Omental fat pad (tissue), 4 donors: ENCODE results near the gene SNX30. TPM values are rescaled to one million over a fixed set of nuclear protein-coding genes. Genes with fewer than 3 reads are reported as not detected.

Experiments used
- ATAC-seq: fragments of 150-250 bp; one replicate; pipeline ENCODE4 v1.9.1; 2016; ENCODE audit warnings: mild to moderate bottlenecking, moderate library complexity; ENCODE audit not compliant: low FRiP score
- DNase-seq: peaks from one replicate; pipeline ENCODE4 v3.0.0-alpha.2; 2019; ENCODE audit warnings: low spot score
- total RNA-seq, 4 donors: library from RNA; depleted of rRNA; stranded (reverse); fragments of >200 nt; gene quantifications; one replicate each; pipeline ENCODE4 v1.1.0, GENCODE V29; 2016
- TF ChIP-seq, protein P1 (sequence below), 3 donors: fragments of 450-650 bp; IDR thresholded peaks; one replicate each; pipeline ENCODE4 v1.5.1; 2016 to 2017; ENCODE audit warnings: antibody characterized with exemption in 3 of 3, mild to moderate bottlenecking in 3 of 3, moderate library complexity in 2 of 3

The SNX30 gene
- total RNA-seq, 4 donors from 2014 or later: 8.9 to 27.5 (median 11.6) TPM

DNA sequence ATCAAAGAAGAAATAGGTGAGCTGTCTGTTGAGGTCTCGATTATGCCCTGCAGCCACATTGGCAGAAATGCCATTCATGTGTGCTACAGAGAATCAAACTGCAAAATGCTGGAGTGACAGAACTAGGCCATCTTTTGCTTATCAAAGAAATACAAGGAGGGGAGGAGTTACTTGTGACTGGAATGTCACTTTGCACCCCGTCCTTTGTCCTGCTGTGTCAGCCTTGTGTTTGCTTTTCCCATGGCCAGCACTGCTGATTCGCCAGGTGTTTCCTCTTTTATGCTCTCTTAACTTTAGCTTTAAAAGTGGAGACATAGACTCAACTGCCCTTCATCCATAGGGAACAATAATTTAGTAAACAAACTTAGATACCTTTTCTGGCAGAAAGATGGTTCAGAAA is 85.8 kb downstream of the SNX30 start:
- DNase-seq (no peak), ATAC-seq (no peak)
- TF ChIP-seq, protein P1, sequence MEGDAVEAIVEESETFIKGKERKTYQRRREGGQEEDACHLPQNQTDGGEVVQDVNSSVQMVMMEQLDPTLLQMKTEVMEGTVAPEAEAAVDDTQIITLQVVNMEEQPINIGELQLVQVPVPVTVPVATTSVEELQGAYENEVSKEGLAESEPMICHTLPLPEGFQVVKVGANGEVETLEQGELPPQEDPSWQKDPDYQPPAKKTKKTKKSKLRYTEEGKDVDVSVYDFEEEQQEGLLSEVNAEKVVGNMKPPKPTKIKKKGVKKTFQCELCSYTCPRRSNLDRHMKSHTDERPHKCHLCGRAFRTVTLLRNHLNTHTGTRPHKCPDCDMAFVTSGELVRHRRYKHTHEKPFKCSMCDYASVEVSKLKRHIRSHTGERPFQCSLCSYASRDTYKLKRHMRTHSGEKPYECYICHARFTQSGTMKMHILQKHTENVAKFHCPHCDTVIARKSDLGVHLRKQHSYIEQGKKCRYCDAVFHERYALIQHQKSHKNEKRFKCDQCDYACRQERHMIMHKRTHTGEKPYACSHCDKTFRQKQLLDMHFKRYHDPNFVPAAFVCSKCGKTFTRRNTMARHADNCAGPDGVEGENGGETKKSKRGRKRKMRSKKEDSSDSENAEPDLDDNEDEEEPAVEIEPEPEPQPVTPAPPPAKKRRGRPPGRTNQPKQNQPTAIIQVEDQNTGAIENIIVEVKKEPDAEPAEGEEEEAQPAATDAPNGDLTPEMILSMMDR (IDR thresholded peaks at IDR 0.05): no peak

DNA sequence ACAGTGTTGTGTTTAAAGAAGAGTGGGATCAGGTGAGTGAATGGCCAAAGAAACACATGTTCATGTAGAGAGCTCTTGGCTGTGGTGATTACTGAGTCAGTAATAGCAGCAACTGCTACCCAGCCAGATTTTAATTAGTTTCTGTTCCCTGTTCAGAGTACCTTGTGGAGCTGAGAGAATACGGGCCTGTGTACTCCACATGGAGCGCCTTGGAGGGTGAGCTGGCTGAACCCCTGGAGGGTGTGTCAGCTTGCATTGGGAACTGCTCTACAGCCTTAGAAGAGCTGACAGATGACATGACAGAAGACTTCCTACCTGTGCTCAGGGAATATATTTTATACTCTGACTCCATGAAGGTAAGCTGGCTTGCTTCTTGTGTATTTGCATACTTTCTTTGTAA is 87.8 kb downstream of the SNX30 start:
- TF ChIP-seq, protein P1 (IDR thresholded peaks at IDR 0.05): no peak
- no peak for DNase-seq
- no peak for ATAC-seq

DNA sequence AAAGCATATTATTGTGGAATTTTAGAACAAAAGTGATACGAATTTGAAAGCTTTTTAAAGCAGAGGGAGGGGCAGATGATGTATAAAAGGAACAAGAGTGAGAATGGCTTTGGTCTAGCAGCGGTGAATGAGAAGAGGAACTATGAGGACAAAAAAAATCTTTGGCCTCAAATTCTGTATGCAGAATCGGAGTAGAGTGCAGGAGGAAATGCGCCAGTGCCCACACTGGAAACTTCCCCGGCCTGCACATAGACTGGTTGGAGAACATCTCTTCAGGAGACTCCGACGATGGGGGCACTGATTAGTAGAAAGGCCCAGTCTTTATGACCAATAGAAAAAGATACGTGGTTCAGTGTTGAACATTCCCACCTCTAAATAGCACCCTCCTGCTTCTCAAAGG is 88.8 kb downstream of the SNX30 start:
- DNase-seq (no peak), ATAC-seq (no peak)
- TF ChIP-seq, protein P1 (IDR thresholded peaks at IDR 0.05): no peak

DNA sequence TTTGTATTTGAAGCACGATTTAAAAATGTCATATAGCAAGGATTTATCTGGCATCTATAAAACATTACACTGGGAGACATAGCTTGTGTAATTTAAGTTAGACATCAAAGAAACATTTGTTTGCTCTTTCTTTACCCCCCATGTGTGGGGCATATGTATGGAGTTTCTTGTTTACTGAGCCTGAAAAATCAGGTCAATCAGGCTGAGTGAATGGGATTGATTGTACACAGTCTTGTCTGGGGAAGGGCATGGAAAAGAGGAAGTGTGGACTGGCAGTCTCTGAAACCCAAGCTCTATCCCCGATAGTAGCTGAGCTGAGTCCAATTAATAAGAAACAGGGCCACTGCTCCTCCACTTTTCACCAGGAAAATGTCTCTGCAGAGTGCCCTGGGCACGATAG is 90.7 kb downstream of the SNX30 start:
- DNase-seq: no peak
- no peak for ATAC-seq

DNA sequence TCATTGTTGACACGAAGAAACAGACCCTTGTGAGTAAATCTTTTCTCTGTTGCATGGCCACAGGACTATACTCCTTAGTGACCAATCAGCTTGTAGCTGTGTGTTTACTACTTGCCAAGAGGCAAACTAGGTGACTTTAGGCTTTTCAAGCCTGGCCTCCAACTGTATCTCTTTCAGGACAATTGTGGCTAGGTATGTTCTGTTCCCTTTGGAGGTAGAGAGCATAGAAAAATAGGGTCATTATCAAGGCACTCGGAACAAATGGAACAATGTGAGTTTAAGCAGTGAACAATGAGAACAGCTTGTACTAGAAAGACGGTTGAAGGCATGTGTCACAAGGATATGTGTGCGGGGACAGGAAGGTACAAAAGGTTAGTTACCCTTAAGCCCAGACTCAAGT is 92.0 kb downstream of the SNX30 start:
- TF ChIP-seq, protein P1 (IDR thresholded peaks at IDR 0.05): no peak
- DNase-seq (no peak), ATAC-seq (no peak)

More for the DNA sequence above, 90.7 kb downstream of the SNX30 start:
- TF ChIP-seq, protein P1 (IDR thresholded peaks at IDR 0.05): no peak

DNA sequence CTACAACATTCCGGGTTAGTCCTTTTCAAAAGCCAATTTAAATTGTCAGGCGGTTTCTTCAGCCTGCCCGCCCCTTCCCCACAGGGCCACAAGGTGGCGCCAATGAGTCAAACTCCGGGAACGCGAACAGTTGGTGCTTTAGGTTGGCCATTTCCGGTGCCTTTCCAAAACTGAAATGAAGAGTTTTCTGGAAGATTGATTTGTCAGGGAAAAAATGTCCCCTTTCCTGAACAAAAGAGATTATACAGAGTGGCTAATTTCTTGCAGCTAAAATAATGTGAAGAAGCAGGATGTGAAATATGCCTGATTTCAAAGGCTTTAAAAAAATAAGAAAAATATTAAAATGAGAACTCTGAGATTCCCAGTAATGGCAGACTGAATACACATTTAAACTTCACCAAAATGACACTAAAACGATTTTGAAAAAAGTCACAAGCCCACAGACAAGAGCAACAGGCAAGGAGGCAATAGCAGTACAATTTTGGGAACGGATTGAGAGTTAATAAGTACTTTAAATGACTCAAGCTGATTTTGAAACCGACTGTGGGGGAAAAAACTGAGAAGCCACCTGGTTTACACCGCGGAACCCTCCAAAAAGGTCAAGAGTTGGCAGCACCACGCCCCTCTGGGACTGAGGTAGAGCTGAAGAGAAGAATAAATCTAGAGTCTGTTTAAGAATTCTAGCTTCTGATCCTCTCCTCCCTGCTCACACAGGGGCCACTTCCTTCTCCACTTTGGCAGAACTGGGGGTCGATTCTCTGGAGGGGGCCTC is 94.4 kb downstream of the SNX30 start:
- peak; percentile 56 for ATAC-seq
- TF ChIP-seq, protein P1 (IDR thresholded peaks at IDR 0.05): peak in 2 of 3 donors; percentile 32 to 40
- peak; percentile 74 for DNase-seq
